SK-N-SH (cell line): ENCODE measurements around the gene KBTBD13. TPM values are rescaled to one million over a fixed set of nuclear protein-coding genes. Genes with fewer than 3 reads are reported as not detected.
"Not testable (repeated sequence)": the region's sequence is repeated elsewhere in the genome, so short reads cannot be mapped to it uniquely, and the experiment has no call there.

Experiments used
- CTCF ChIA-PET: fragments of 300-600, 350-600 bp; formaldehyde crosslinking; extraction: SDS; loops from one replicate; lab custom pipeline; 2021; lab: Yijun Ruan, JAX
- POLR2A ChIA-PET: fragments of 350-600 bp; sonication (Branson Sonifier 250); formaldehyde crosslinking; extraction: SDS; loops from one replicate; lab custom pipeline; 2020; ENCODE audit warnings: antibody characterized with exemption, inconsistent platforms; lab: Yijun Ruan, JAX
- DNase-seq: peaks from one replicate; pipeline ENCODE4 v3.0.0; 2012
- H2AFZ ChIP-seq: fragments of 200-600 bp; sonication (generic); 2 replicates; pipeline ENCODE4 v1.8.1; 2016; ENCODE audit warnings: antibody characterized with exemption, mild to moderate bottlenecking, low read depth
- H3F3A ChIP-seq: fragments of 200-600 bp; sonication (generic); replicated peaks from 2 replicates; pipeline ENCODE3; 2016; ENCODE audit warnings: antibody characterized with exemption, mild to moderate bottlenecking; ENCODE audit not compliant: insufficient read depth
- H3K27ac ChIP-seq, 2 experiments: fragments of 200-500 bp in 1 of 2; fragments of 200-600 bp in 1 of 2; sonication (Bioruptor generic) in 1 of 2; sonication (generic), shearing (Covaris generic) in 1 of 2; 2 replicates each; pipeline versions ENCODE4 v1.5.1 to v1.6.1; 2014 to 2016; ENCODE audit warnings: low read depth in 2 of 2, inconsistent platforms in 1 of 2, low read length in 1 of 2, mild to moderate bottlenecking in 1 of 2, mixed read lengths in 1 of 2
- H3K27me3 ChIP-seq: fragments of 200-600 bp; sonication (generic), shearing (Covaris generic); 2 replicates; pipeline ENCODE4 v1.6.1; 2016; ENCODE audit warnings: mixed run types; ENCODE audit not compliant: insufficient read depth
- H3K36me3 ChIP-seq, 2 experiments: fragments of 200-500 bp in 1 of 2; fragments of 200-600 bp in 1 of 2; sonication (Bioruptor generic) in 1 of 2; sonication (generic) in 1 of 2; replicated peaks in 1 of 2; 2 replicates each; pipeline versions ENCODE3 to v1.5.1; 2014 to 2016; ENCODE audit warnings: low read length in 1 of 2, mild to moderate bottlenecking in 1 of 2; ENCODE audit not compliant: insufficient read depth in 2 of 2, control insufficient read depth in 1 of 2
- H3K4me1 ChIP-seq, 2 experiments: fragments of 200-500 bp in 1 of 2; fragments of 200-600 bp in 1 of 2; sonication (Bioruptor generic) in 1 of 2; sonication (generic), shearing (Covaris generic) in 1 of 2; 2 replicates each; pipeline versions ENCODE4 v1.5.1 to v1.6.1; 2014 to 2016; ENCODE audit warnings: low read depth in 1 of 2, low read length in 1 of 2, mixed run types in 1 of 2; ENCODE audit not compliant: insufficient read depth in 2 of 2, control insufficient read depth in 1 of 2
- H3K4me2 ChIP-seq: fragments of 200-600 bp; sonication (generic), shearing (Covaris generic); 2 replicates; pipeline ENCODE4 v1.6.1; 2017; ENCODE audit warnings: mixed run types
- H3K4me3 ChIP-seq, 2 experiments: fragments of 200-500 bp in 1 of 2; fragments of 200-600 bp in 1 of 2; sonication (Bioruptor generic) in 1 of 2; sonication (generic), shearing (Covaris generic) in 1 of 2; 2 replicates each; pipeline versions ENCODE4 v1.5.1 to v1.8.1; 2014 to 2016; ENCODE audit warnings: low read depth in 2 of 2, inconsistent platforms in 1 of 2, low read length in 1 of 2, mild to moderate bottlenecking in 1 of 2, mixed read lengths in 1 of 2, moderate library complexity in 1 of 2
- H3K79me2 ChIP-seq: fragments of 200-600 bp; sonication (generic); 2 replicates; pipeline ENCODE4 v1.8.1; 2017; ENCODE audit warnings: mild to moderate bottlenecking; ENCODE audit not compliant: insufficient read depth
- H3K9ac ChIP-seq: fragments of 200-600 bp; sonication (generic); 2 replicates; pipeline ENCODE4 v1.6.1; 2017; ENCODE audit warnings: mixed run types
- H3K9me2 ChIP-seq: fragments of 200-600 bp; sonication (generic); 2 replicates; pipeline ENCODE4 v1.6.1; 2017; ENCODE audit warnings: mixed run types
- H3K9me3 ChIP-seq: fragments of 200-600 bp; sonication (generic); 2 replicates; pipeline ENCODE4 v1.6.1; 2017; ENCODE audit warnings: mixed run types, mild to moderate bottlenecking, moderate library complexity
- H4K20me1 ChIP-seq: fragments of 200-600 bp; sonication (generic); 2 replicates; pipeline ENCODE4 v1.6.1; 2017; ENCODE audit warnings: mild to moderate bottlenecking, mixed run types; ENCODE audit not compliant: insufficient read depth
- CHD2 ChIP-seq: fragments of 150-350 bp; IDR thresholded peaks from 2 replicates; pipeline ENCODE4 v1.6.1; 2018; ENCODE audit warnings: low read length; ENCODE audit not compliant: partially characterized antibody
- EZH2phosphoT487 ChIP-seq: fragments of 200-600 bp; sonication (generic); IDR thresholded peaks from 2 replicates; pipeline ENCODE4 v1.6.1; 2017; ENCODE audit warnings: low read depth, mixed run types, mild to moderate bottlenecking, antibody characterized with exemption, moderate library complexity, borderline replicate concordance
- FOSL2 ChIP-seq: IDR thresholded peaks from 2 replicates; pipeline ENCODE4 v1.4.0; 2012; ENCODE audit warnings: low read depth, mild to moderate bottlenecking, moderate library complexity, borderline replicate concordance
- FOXJ3 ChIP-seq: sonication (generic); formaldehyde crosslinking; IDR thresholded peaks from 2 replicates; pipeline ENCODE4 v1.5.1; 2020; ENCODE audit warnings: mild to moderate bottlenecking, missing genetic modification reagents
- FOXM1 ChIP-seq: IDR thresholded peaks from 2 replicates; pipeline ENCODE4 v1.4.0; 2012; ENCODE audit warnings: low read depth, mild to moderate bottlenecking
- GABPA ChIP-seq: IDR thresholded peaks from 2 replicates; pipeline ENCODE4 v1.4.0; 2012; ENCODE audit warnings: low read depth, mild to moderate bottlenecking
- IRF3 ChIP-seq: fragments of 150-350 bp; IDR thresholded peaks from 2 replicates; pipeline ENCODE4 v1.6.1; 2016; ENCODE audit warnings: mild to moderate bottlenecking, low read depth, low read length
- JUND ChIP-seq: IDR thresholded peaks from 2 replicates; pipeline ENCODE4 v1.4.0; 2012
- MAX ChIP-seq: IDR thresholded peaks from 2 replicates; pipeline ENCODE4 v1.4.0; 2012; ENCODE audit warnings: low read depth
- MXI1 ChIP-seq: IDR thresholded peaks from 2 replicates; pipeline ENCODE4 v1.6.1; 2012; ENCODE audit warnings: mild to moderate bottlenecking, low read depth, low read length, improper control_type of control experiment
- NFIC ChIP-seq: IDR thresholded peaks from 2 replicates; pipeline ENCODE4 v1.4.0; 2012; ENCODE audit warnings: borderline replicate concordance
- TEAD4 ChIP-seq: IDR thresholded peaks from 2 replicates; pipeline ENCODE4 v1.4.0; 2012; ENCODE audit warnings: mild to moderate bottlenecking, borderline replicate concordance; ENCODE audit not compliant: insufficient read depth
- ZBTB33 ChIP-seq: IDR thresholded peaks from 2 replicates; pipeline ENCODE4 v1.4.0; 2012; ENCODE audit warnings: low read depth, borderline replicate concordance
- WGBS: methylation state at CpG from one replicate; pipeline ENCODE4 v1.1.6; 2017; ENCODE audit warnings: low lambda C conversion rate; 5-methylcytosine and 5-hydroxymethylcytosine counted together
- polyA plus RNA-seq, 3 experiments: library from polyadenylated mRNA; depleted of rRNA; stranded (reverse); fragments of >200 nt; gene quantifications; 2 replicates each; pipeline ENCODE4 v1.2.3, GENCODE V29; 2012

Gene KBTBD13
- polyA plus RNA-seq, 1 of the 3 experiments (the other 2 are of a cell fraction), result not detected

GRCh38 chr15:65072617-65073016, 3.9 kb upstream of the KBTBD13 start:
- Histone ChIP-seq H3K9ac (no peak overlapping the region), H3K79me2 (no peaks in the 10 kb centered on the region), H4K20me1 (no peaks in the 10 kb centered on the region), H3K4me3 (no peak overlapping the region), H2AFZ (no peak overlapping the region), H3F3A (no peaks in the 10 kb centered on the region), H3K27ac (no peak overlapping the region), H3K4me2 (no peak overlapping the region), H3K9me3 (no peaks in the 10 kb centered on the region), H3K9me2 (no peaks in the 10 kb centered on the region), H3K4me1 (peaks cover 0 to 12% of the 10 kb centered on the region in 2 experiments; a peak in 1 of 4 replicates), H3K36me3 (no peaks in the 10 kb centered on the region), H3K27me3 (no peaks in the 10 kb centered on the region)
- DNase-seq, result no peak
- ChIA-PET POLR2A (no interaction called here), CTCF (interaction anchor here (1.3 to 3.3 kb wide), 3 partner anchors 18 to 39 kb away, joined by 7 to 16 read pairs (median 7); no protein-coding TSS in a partner anchor)
- WGBS, result 91% methylated on average over 3 of the region's 3 CpGs
- TF ChIP-seq CHD2 (no peak), NFIC (no peak), MAX (no peak), FOXM1 (no peak), ZBTB33 (no peak), GABPA (no peak), EZH2phosphoT487 (no peak), IRF3 (no peak), JUND (no peak), TEAD4 (no peak), FOSL2 (no peak), MXI1 (no peak), FOXJ3 (CRISPR knock-in tag) (no peak)

- whole genome bisulfite sequencing, result no CpG with 5 or more reads among the region's 22 CpGs
- H3K9me2 ChIP-seq, H3K4me3 ChIP-seq, POLR2A ChIA-PET, H2AFZ ChIP-seq, H4K20me1 ChIP-seq, H3F3A ChIP-seq, H3K79me2 ChIP-seq, H3K36me3 ChIP-seq, H3K9me3 ChIP-seq, H3K27ac ChIP-seq, H3K9ac ChIP-seq, H3K27me3 ChIP-seq, H3K4me2 ChIP-seq, DNase-seq: not testable (repeated sequence)
- peaks cover 0 to 12% of the 10 kb centered on the region in 2 experiments; a peak in 1 of 4 replicates for H3K4me1 ChIP-seq
- CTCF ChIA-PET, result interaction anchor here (1.1 to 2.0 kb wide), 2 partner anchors 21 to 26 kb away, joined by 6 to 7 read pairs; no protein-coding TSS in a partner anchor
Observed at GRCh38 chr15:65074946-65075345, 1.6 kb upstream of the KBTBD13 start.

GRCh38 chr15:65075607-65076395, 745 bp upstream of the KBTBD13 start:
- H3F3A ChIP-seq, H3K4me3 ChIP-seq, POLR2A ChIA-PET, H3K79me2 ChIP-seq, H3K9ac ChIP-seq, H3K36me3 ChIP-seq, H2AFZ ChIP-seq, H3K9me3 ChIP-seq, H3K27ac ChIP-seq, H3K9me2 ChIP-seq, H3K4me2 ChIP-seq, DNase-seq, H3K27me3 ChIP-seq, H4K20me1 ChIP-seq: not testable (repeated sequence)
- peaks cover 0 to 12% of the 10 kb centered on the region in 2 experiments; a peak in 1 of 4 replicates for H3K4me1 ChIP-seq
- CTCF ChIA-PET, result interaction anchor here (0.7 to 4.6 kb wide), 5 partner anchors 12 to 42 kb away, joined by 3 to 39 read pairs (median 10); no protein-coding TSS in a partner anchor
- WGBS, result 80% methylated on average over 10 of the region's 12 CpGs
